Neuronal stem cell (in vitro differentiated cells): ENCODE measurements around the gene PRKCE.

Source experiments
- DNase-seq: peaks from one replicate; pipeline ENCODE4 v3.0.0-alpha.2; 2013; ENCODE audit warnings: low spot score
- H2AFZ ChIP-seq: one replicate; pipeline ENCODE4 v1.6.1; 2013; ENCODE audit warnings: mild to moderate bottlenecking, low read length, inconsistent platforms
- H2AK5ac ChIP-seq: 2 replicates; pipeline ENCODE4 v1.6.1; 2013; ENCODE audit warnings: low read depth, mild to moderate bottlenecking, inconsistent platforms, low read length, moderate library complexity, mixed read lengths
- H2BK120ac ChIP-seq: 2 replicates; pipeline ENCODE4 v1.6.1; 2013; ENCODE audit warnings: low read depth, mild to moderate bottlenecking, inconsistent platforms, low read length, moderate library complexity, mixed read lengths
- H2BK12ac ChIP-seq: one replicate; pipeline ENCODE4 v1.6.1; 2013; ENCODE audit warnings: low read length, inconsistent platforms
- H2BK15ac ChIP-seq: 2 replicates; pipeline ENCODE4 v1.6.1; 2013; ENCODE audit warnings: mild to moderate bottlenecking, low read length, inconsistent platforms, mixed read lengths
- H2BK5ac ChIP-seq: one replicate; pipeline ENCODE4 v1.6.1; 2013; ENCODE audit warnings: inconsistent platforms, mild to moderate bottlenecking, low read length, moderate library complexity
- H3K14ac ChIP-seq: one replicate; pipeline ENCODE4 v1.6.1; 2013; ENCODE audit warnings: low read length, inconsistent platforms
- H3K18ac ChIP-seq: 2 replicates; pipeline ENCODE4 v1.6.1; 2013; ENCODE audit warnings: low read length, inconsistent platforms
- H3K23ac ChIP-seq: 2 replicates; pipeline ENCODE4 v1.6.1; 2013; ENCODE audit warnings: low read depth, mild to moderate bottlenecking, mixed read lengths, low read length, inconsistent platforms; ENCODE audit not compliant: poor library complexity
- H3K27ac ChIP-seq: replicated peaks from 3 replicates; pipeline ENCODE4 v1.5.1; 2013; ENCODE audit warnings: low read length, inconsistent platforms
- H3K27me3 ChIP-seq, 3 experiments: 2 replicates each; pipeline ENCODE4 v1.6.1; 2013; ENCODE audit warnings: low read length in 3 of 3, mild to moderate bottlenecking in 2 of 3, inconsistent platforms in 1 of 3, low read depth in 1 of 3, mixed read lengths in 1 of 3, moderate library complexity in 1 of 3; ENCODE audit not compliant: control insufficient read depth in 3 of 3, insufficient read depth in 3 of 3
- H3K36me3 ChIP-seq, 2 donors: replicated peaks in 1 of 2; 2 replicates each; pipeline ENCODE4 v1.6.1; 2013; ENCODE audit warnings: low read length in 2 of 2; ENCODE audit not compliant: control insufficient read depth in 2 of 2, insufficient read depth in 2 of 2
- H3K4ac ChIP-seq: 2 replicates; pipeline ENCODE4 v1.6.1; 2013; ENCODE audit warnings: inconsistent platforms, mild to moderate bottlenecking, low read length, moderate library complexity
- H3K4me1 ChIP-seq, 2 donors: 1 replicate in 1 of 2; 2 replicates in 1 of 2; pipeline ENCODE4 v1.6.1; 2013; ENCODE audit warnings: low read length in 2 of 2, low read depth in 1 of 2; ENCODE audit not compliant: control insufficient read depth in 2 of 2, insufficient read depth in 1 of 2
- H3K4me2 ChIP-seq: one replicate; pipeline ENCODE4 v1.6.1; 2013; ENCODE audit warnings: mild to moderate bottlenecking, low read length, inconsistent platforms; ENCODE audit not compliant: insufficient read depth, poor library complexity, severe bottlenecking
- H3K4me3 ChIP-seq, 2 donors: 2 replicates each; pipeline ENCODE4 v1.5.1; 2013; ENCODE audit warnings: low read length in 2 of 2, mild to moderate bottlenecking in 2 of 2, inconsistent platforms in 1 of 2, moderate library complexity in 1 of 2
- H3K79me1 ChIP-seq: one replicate; pipeline ENCODE4 v1.6.1; 2013; ENCODE audit warnings: low read depth, mild to moderate bottlenecking, inconsistent platforms, low read length, moderate library complexity
- H3K9ac ChIP-seq: one replicate; pipeline ENCODE4 v1.6.1; 2013; ENCODE audit warnings: mild to moderate bottlenecking, low read depth, low read length, inconsistent platforms; ENCODE audit not compliant: poor library complexity
- H3K9me3 ChIP-seq, 2 donors: replicated peaks in 1 of 2; 2 replicates each; pipeline versions ENCODE3 to v1.6.1; 2013; ENCODE audit warnings: low read length in 2 of 2, mild to moderate bottlenecking in 2 of 2, inconsistent platforms in 1 of 2, low read depth in 1 of 2, mixed read lengths in 1 of 2, moderate library complexity in 1 of 2; ENCODE audit not compliant: control insufficient read depth in 2 of 2, insufficient read depth in 1 of 2
- H4K8ac ChIP-seq: one replicate; pipeline ENCODE4 v1.6.1; 2013; ENCODE audit warnings: low read depth, mild to moderate bottlenecking, inconsistent platforms, low read length, moderate library complexity
- H4K91ac ChIP-seq: one replicate; pipeline ENCODE4 v1.6.1; 2013; ENCODE audit warnings: low read length, low read depth, mild to moderate bottlenecking, inconsistent platforms; ENCODE audit not compliant: poor library complexity
- WGBS, 2 donors: extraction: QIAGEN DNeasy Blood & Tissue Kit; methylation state at CpG; one replicate each; pipeline ENCODE4 v1.1.7; 2013; ENCODE audit warnings: missing lambda C conversion rate in 2 of 2, mixed read lengths in 1 of 2; ENCODE audit not compliant: insufficient read length in 2 of 2, insufficient replicate concordance in 1 of 2; ENCODE audit errors: extremely low coverage in 2 of 2; 5-methylcytosine and 5-hydroxymethylcytosine counted together

The PRKCE gene

DNA sequence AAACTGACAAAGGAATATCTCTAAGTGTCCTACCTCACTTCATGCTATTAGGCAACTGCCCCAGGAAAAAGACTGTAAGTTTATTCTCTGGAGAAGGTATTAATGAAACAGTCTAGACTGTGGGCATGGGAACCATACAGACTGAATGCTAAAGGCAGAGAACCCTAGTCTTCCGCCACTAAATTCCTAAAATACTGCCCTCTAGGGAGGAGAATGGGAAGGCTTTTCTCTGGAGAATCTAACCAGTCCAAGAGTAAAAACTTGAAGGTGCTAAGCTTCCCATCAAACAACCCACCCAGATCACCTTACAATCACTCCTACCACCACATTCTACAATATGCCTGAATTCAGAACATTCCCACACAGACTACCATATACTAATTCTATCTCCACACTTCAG is 43.8 kb upstream of the PRKCE start:
- H3K4me3 ChIP-seq, result no peak overlapping the region
- no peak overlapping the region for H3K4ac ChIP-seq
- H4K8ac ChIP-seq, result no peak overlapping the region
- H2BK12ac ChIP-seq, result no peak overlapping the region
- H2BK5ac ChIP-seq, result no peak overlapping the region
- no peak overlapping the region for H3K27ac ChIP-seq
- H2BK15ac ChIP-seq, result no peak overlapping the region
- no peaks in the 10 kb centered on the region for H3K79me1 ChIP-seq
- no peak overlapping the region for H3K14ac ChIP-seq
- WGBS, 2 donors, result no CpG with 5 or more reads among the region's 1 CpG
- no peaks in the 10 kb centered on the region for H3K27me3 ChIP-seq
- H2AFZ ChIP-seq, result no peak overlapping the region
- no peak overlapping the region for H2AK5ac ChIP-seq
- no peak overlapping the region for H3K18ac ChIP-seq
- H3K4me1 ChIP-seq, result peaks cover 0 to 3% of the 10 kb centered on the region in 2 donors
- peak; percentile 23 for DNase-seq
- peaks cover 5 to 21% of the 10 kb centered on the region in 2 donors for H3K36me3 ChIP-seq
- H4K91ac ChIP-seq, result no peak overlapping the region
- no peak overlapping the region for H3K4me2 ChIP-seq
- H3K9ac ChIP-seq, result no peak overlapping the region
- H3K9me3 ChIP-seq, result no peaks in the 10 kb centered on the region
- no peak overlapping the region for H2BK120ac ChIP-seq
- no peak overlapping the region for H3K23ac ChIP-seq

DNA sequence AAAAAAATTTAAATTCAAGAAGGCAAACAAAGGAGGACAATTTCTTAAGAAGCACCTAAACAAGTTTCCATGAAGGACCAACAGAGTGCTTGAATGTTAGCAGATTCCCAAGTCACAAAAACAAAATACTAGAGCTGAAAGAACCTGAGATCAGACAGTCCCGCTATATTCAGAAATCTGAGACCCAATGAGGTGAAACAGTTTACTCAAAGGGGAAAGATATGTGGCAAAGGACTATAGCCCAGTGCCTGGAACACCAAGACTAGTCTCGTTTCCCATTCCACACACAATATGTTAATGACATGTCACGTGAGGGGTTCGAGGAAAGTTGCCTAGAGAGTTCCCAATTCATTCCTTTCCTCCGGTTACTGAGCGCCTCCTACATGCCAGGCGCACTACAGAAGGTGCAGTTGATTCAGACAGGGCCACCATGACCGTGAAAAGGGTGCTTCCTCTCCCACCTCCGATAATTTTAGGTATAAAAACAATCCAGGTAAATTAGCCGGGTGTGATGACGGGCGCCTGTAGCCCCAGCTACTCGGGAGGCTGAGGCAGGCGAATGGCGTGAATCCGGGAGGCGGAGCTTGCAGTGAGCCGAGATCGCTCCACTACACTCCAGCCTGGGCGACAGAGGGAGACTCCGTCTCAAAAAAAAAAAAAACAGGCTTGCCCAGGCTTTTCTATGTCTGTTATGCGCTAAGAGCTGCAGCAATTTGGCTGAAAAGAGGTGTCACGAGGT is 41.0 kb upstream of the PRKCE start:
- no peak overlapping the region for H2BK120ac ChIP-seq
- peaks cover 0 to 3% of the 10 kb centered on the region in 2 donors for H3K4me1 ChIP-seq
- H3K4me2 ChIP-seq, result peak overlapping the region; percentile 42
- no peak overlapping the region for H3K4ac ChIP-seq
- H2BK12ac ChIP-seq, result no peak overlapping the region
- H3K27ac ChIP-seq, result peak overlapping the region; percentile 39
- no peak overlapping the region for H4K91ac ChIP-seq
- no peak overlapping the region for H4K8ac ChIP-seq
- H3K9me3 ChIP-seq, result no peaks in the 10 kb centered on the region
- H3K18ac ChIP-seq, result no peak overlapping the region
- H3K23ac ChIP-seq, result no peak overlapping the region
- peak; percentile 46 for DNase-seq
- no CpG with 5 or more reads among the region's 23 CpGs for WGBS, 2 donors
- peak overlapping the region; percentile 74 to 86 for H3K4me3 ChIP-seq
- no peaks in the 10 kb centered on the region for H3K27me3 ChIP-seq
- H2AK5ac ChIP-seq, result no peak overlapping the region
- H2BK5ac ChIP-seq, result no peak overlapping the region
- no peak overlapping the region for H3K9ac ChIP-seq
- H3K36me3 ChIP-seq, result no peaks in the 10 kb centered on the region
- peak overlapping the region; percentile 87 for H2AFZ ChIP-seq
- no peaks in the 10 kb centered on the region for H3K79me1 ChIP-seq
- H3K14ac ChIP-seq, result no peak overlapping the region
- H2BK15ac ChIP-seq, result no peak overlapping the region

GRCh38 chr2:45611020-45611859 is 40.2 kb upstream of the PRKCE start, which contains the start of gene SRBD1:
Gene SRBD1, minus strand, starts transcription at chr2:45611267. Its CDS starts 5,826 bp downstream, at chr2:45605441.
- H3K79me1 ChIP-seq, result no peaks in the 10 kb centered on the region
- no CpG with 5 or more reads among the region's 44 CpGs for WGBS, 2 donors
- no peak within 1 kb of the TSS for H2BK120ac ChIP-seq
- H3K23ac ChIP-seq, result no peak within 1 kb of the TSS
- no peak within 1 kb of the TSS for H2BK12ac ChIP-seq
- H2AK5ac ChIP-seq, result no peak within 1 kb of the TSS
- H3K9ac ChIP-seq, result no peak within 1 kb of the TSS
- peak within 1 kb of the TSS; percentile 42 for H3K4me2 ChIP-seq
- no peak within 1 kb of the TSS for H3K4ac ChIP-seq
- H2AFZ ChIP-seq, result peak within 1 kb of the TSS; percentile 87
- H3K4me1 ChIP-seq, result peaks cover 0 to 3% of the 10 kb centered on the region in 2 donors
- H3K27me3 ChIP-seq, result no peaks in the 10 kb centered on the region
- no peak within 1 kb of the TSS for H3K18ac ChIP-seq
- peak; percentile 83 for DNase-seq
- H4K8ac ChIP-seq, result no peak within 1 kb of the TSS
- peak within 1 kb of the TSS; percentile 74 to 86 for H3K4me3 ChIP-seq
- H3K27ac ChIP-seq, result peak within 1 kb of the TSS; percentile 39
- no peak within 1 kb of the TSS for H2BK5ac ChIP-seq
- no peaks in the 10 kb centered on the region for H3K36me3 ChIP-seq
- no peak within 1 kb of the TSS for H4K91ac ChIP-seq
- H2BK15ac ChIP-seq, result no peak within 1 kb of the TSS
- no peak within 1 kb of the TSS for H3K14ac ChIP-seq
- no peaks in the 10 kb centered on the region for H3K9me3 ChIP-seq

DNA sequence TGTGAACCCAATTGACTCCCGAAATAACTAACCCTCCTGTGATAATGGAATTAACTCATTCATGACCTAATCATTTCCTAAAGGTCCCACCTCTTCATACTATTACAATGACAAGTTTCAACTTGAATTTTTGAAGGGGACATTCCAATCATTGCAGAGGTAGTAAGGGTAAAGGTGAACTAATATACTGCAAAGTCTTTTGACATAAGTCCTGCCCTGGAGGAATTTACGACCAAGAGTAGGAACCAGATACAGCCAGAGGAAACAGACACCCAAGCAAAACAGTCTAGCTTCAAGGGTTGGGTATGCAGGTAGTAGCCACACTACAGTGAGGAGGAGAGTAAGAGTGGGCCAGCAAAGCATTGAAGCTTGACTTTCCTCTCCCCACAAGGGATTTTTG is 39.2 kb upstream of the PRKCE start:
- no CpG with 5 or more reads among the region's 2 CpGs for WGBS, 2 donors
- Histone ChIP-seq H3K23ac (no peak overlapping the region), H2AFZ (peak overlapping the region; percentile 87), H3K27ac (no peak overlapping the region), H2BK15ac (no peak overlapping the region), H3K9me3 (no peaks in the 10 kb centered on the region), H3K4ac (no peak overlapping the region), H3K27me3 (no peaks in the 10 kb centered on the region), H3K36me3 (no peaks in the 10 kb centered on the region), H2BK5ac (no peak overlapping the region), H3K18ac (no peak overlapping the region), H2BK12ac (no peak overlapping the region), H2BK120ac (no peak overlapping the region), H3K14ac (no peak overlapping the region), H4K91ac (no peak overlapping the region), H3K4me2 (no peak overlapping the region), H2AK5ac (no peak overlapping the region), H3K4me3 (no peak overlapping the region), H4K8ac (no peak overlapping the region), H3K79me1 (no peaks in the 10 kb centered on the region), H3K9ac (no peak overlapping the region), H3K4me1 (peaks cover 0 to 3% of the 10 kb centered on the region in 2 donors)
- DNase-seq, result no peak
